DMS153 (cell line): ENCODE measurements around the gene CXCR5.

ENCODE experiments used
- DNase-seq: peaks from one replicate; lab custom pipeline; 2025; lab: John Stamatoyannopoulos, UW

The CXCR5 gene

GRCh38 chr11:118898400-118899295, 15.0 kb downstream of the CXCR5 start:
- DNase-seq: no peak

DNA sequence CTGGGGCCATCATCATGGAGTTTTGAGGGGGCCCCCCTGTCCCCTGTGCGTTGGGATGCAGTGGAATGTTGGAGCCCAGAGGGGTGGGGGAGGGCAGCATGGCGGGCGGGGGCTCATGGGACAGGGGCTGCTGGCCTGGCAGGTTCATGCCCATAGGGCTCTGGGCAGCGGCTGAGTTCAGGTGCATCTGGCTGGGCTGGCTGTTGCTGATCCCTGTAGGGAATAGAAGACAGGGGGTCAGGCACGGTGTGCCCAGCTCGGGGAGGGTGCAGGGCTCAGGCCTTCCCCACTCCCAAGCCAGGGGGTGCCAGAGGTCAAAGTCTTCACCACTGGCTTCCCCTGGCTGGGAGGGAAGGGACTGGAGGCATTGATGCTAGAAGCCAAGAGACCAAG, 15.6 kb downstream of the CXCR5 start:
- DNase-seq: no peak

GRCh38 chr11:118899706-118900360, 16.1 kb downstream of the CXCR5 start:
- no peak for DNase-seq

DNA sequence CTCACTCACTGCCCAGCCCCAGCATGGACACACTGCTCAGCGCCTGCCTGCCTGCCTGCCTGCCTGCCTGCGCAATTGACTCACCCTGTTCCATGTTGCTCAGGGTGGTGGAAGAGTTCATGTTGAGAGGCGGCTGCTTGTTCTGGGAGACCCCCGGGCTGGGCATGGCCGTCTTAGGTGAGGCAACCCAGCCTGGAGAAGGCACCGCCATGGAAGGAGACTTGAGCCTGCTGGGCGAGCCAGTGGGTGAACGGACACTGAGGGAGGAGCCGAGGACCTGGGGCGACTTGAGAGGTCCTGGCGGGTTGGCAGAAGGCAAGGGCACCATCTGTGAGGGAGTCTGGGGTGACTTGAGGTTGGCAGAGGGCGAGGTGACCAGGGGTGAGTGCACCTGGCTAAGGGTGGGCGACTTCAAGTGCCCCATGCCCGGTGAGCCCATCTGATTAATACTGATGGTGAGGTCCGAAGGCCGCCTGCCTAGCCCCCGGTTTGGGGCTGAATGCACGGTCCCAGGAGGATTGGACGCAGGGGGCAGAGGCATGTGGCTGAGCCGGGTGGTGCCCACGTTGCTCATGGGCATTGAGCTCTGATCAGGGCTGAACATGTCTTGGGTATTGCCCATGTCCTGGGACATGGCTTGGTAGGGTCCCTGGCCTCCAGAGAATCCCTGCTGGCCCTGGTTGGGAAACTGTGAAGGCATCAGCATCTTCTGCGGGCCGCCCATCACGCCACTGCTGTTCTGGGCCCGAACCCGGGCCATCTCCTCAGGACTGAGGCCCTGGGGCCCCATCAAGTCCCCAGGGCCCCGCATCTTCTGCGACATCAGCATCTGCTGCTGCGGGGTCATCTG, 17.1 kb downstream of the CXCR5 start:
- DNase-seq: no peak

DNA sequence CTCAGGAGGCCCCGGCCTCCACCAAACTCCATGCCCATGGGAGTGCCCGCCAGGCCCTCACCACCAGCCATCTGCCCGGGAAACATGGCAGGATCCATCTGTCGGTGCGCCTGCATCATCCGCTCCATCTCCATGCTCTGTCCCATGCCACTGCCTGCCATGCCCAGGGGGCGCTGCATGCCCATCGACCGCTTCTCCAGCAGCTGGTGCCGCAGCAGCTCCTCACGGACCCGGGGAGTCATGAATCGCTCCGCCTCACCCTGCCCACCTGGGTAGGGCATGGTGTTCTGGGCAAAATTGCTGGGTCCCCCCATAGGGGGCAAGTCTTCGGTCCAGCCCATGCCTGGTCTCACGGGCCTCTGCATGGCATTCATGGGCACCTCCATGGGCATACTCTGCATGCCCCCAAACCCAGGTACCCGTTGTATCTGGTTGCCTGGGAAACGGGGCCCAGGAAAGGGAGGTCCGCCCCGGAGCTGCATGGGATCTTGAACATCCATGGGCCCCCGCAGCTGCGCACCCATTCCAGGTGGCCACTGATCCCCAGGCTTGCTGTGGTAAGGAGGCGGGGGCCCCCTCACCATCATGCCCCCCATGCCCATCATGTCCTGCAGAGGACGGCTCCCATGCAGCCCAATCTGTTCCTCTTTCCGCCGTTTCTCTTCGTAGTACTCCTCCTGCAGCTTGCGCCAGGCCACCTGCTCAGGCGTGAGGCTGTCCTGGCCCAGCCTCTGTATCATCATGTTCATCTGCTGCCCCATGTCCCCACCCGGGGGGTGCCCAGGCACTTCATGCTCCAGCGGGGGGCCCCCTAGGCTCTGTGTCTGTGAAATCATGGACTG, 18.0 kb downstream of the CXCR5 start:
- DNase-seq: no peak

GRCh38 chr11:118902336-118903203, 18.9 kb downstream of the CXCR5 start:
- DNase-seq: no peak

DNA sequence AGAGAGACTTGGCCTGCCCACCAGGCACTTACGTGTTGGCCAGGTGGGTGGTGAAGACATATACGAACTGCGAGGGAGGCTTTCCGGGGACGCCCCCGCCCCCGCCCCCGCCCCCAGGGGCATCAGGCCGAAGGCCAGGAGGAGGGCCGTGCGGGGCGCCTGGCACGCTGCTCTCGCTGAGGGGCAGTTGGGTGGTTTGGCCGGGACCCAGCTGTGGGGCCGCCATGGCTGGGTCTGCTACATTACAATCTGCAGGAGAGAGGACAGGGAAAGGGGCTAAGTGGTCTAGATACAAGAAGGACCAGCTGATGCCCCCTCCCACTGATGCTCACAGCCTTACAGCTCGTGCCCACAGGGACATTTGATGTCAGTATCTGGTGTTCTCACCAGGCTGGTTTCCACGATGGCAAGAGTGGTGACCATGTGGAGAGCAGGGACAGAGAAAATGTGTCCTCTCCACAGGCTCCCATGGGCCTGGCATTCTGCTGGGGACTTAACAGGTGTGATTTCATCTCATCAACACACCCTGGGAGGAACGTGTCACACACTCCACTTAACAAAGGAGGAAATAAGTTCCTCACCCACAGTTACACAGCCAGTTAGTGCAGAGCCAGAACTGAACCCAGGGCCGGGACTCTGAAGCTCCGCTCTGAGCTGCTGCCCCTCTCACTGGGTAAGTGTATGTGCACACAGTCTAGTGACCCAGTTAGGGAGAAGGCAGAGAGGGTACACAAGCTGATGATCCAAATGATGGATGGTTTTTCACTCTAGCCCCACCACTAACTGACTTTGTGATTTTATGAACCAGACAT, 19.7 kb downstream of the CXCR5 start:
- DNase-seq: no peak

DNA sequence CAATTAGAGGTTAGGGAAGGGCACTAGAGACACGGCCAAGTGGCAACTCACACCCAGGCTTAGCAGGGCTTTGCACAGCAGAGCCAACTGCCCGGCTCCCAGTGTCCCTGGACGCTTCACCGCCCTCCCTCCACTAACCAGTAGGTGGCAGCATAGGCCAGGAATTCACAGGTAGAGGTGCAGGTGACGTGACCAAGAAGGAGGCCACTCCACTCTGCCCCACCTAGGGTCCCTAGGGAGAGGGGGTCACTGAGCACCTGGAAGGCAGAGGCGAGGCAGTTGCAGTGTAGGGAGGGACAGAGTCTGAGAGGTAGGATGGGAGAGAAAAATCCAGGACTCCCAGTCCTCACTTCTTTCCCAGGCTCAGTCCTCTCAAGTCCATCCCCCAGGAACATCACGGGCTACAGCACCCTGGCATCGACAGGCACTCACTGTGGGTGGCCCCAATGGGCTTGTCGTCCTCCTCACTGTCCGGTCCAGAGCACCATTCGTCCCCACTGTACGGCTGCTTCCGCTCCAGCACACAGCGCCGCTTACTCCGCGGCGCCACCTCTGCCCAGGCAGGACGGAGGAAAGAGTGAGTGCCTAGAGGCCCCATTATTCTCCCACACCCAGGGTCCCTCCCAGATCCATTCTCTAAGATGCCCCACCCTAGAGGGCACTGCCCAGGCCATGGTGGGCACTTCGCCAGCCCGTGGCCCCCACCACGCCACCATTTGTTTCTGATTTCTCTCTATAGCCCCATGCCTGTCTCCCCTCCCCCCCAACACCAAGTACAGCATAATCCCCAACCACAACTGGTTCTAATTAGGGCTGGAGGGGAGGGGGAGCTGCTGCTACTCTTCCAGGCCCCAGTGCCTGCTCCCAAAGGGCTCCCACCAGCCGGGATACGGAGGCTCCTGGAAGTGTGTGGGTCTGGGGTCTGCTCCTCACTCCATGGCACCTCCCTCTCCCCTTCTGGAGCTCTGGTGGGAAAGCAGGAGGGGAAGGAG, 23.7 kb downstream of the CXCR5 start:
- DNase-seq: peak; percentile 78

- DNase-seq: no peak
These were observed 24.6 kb downstream of the CXCR5 start for GRCh38 chr11:118908264-118908663.

- peak; percentile 45 for DNase-seq
These were observed 25.4 kb downstream of the CXCR5 start for GRCh38 chr11:118908901-118909618.

- no peak for DNase-seq
These were observed 26.1 kb downstream of the CXCR5 start for GRCh38 chr11:118909619-118910308.

DNA sequence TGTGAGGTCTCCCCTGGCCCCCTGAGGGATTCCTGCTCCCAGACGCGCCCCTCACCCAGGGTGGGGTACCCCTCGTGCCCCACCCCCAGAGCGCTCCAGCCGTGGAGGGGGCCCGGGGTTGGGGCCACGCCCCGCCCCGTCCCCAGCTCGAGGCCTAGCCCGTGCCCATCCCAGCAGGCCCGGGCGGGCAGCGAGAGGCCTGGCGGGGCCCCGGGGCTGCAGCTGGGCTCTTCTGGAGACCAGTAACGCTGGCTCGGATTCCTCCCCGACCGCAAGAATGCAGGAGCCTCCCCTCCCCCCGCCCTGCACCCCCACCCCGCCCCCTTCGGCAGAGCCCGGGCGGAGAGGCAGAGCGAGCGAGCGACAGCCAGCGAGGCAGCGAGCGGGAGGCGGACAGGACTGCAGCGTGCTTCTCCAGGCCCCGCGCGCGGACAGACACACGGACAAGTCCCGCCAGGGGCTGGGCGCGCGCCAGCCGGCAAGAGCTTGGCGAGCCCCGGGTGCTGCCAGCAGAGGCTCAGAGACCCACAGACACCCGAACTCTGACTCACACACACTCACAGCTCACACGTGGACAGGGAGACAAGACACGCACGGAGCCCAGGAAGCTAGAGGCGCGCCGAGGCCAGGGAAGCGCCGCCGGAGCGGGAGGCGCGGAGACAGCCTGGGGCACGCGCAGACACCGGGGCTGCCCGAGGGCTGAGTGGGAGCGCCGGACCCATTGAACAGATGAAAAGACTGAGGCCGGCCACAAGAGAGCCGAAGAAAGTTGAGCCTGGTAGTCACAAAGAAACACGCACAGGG, 26.8 kb downstream of the CXCR5 start:
- DNase-seq: no peak

GRCh38 chr11:118911113-118911879, 27.6 kb downstream of the CXCR5 start:
- DNase-seq: no peak

- DNase-seq: peak; percentile 78
These were observed 28.4 kb downstream of the CXCR5 start for GRCh38 chr11:118911880-118912741.
